Measurements from ENCODE around the gene AKAP11.

Gene AKAP11

DNA sequence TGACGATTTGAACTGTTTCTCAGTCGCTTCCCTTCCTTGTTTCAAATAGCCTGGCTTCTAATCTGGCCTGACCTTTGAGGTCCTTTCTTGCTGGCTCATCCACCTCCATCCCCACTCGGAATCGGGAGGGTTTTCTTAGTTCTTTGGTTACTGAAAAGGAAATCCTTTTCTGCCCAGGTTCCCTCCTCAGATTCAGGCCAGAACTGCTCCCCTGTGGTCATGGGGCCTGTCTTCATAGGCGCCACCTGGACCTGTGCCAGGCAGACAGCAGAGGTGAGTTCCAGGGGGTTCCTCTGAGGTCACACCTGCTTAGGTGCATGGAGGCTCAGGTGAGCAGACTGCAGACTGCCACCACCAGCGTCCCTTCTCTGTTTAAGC, 62.4 kb downstream of the AKAP11 start:
- no peak for DNase-seq

DNA sequence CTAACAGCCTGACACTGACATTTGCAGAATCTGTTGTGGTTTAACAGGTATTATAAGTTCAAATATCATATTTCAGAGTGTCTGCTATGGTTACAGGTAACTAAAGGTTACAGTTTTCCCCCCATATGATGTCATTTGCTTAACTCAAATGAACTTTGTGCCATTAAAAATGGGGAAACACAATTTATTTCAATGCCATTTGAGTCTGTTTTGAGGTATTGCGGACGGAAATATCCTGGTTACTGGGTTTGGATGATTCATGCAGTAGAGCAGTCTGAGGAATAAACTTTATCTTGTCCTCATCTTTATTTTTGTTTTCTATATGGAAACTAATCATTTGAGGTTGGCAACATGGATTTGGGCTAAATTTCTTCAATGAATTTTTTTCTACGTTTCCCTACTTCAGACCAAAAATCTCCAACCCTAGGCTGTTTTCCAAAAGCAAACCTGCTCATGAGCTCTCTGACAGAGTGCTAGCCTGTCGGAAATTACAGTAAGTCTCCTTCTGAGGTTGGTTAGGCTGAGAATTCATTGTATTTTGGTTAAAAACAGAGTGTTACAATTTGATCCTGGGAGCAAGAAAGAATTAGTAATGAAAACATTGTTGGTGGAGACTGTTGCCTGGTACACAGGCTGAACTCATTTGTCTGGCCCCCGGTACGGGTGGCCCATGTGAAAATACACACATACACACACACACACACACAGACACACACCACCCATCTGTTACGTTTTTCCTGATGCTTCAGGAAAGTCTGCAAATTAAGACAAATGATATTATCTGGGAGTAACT, 66.1 kb downstream of the AKAP11 start:
- DNase-seq = no peak

DNA sequence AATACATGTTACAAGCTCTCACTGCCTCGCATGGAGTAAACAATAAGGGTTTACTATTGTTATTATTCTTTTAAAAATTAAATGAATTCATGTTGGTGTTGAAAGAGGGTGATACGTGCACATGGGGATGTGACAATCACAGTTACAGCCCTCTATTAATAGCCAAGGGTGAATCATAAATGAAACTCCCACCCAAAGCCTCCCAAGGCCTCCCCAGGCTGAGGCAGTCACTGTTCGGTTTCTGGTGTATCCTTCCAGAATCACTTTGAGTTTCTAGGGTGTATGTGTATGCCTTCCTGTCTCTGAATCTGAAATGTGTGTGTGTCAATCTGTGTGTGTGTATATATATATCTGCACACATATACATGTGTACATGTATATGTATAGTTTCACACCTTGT, 73.4 kb downstream of the AKAP11 start:
- no peak for DNase-seq

DNA sequence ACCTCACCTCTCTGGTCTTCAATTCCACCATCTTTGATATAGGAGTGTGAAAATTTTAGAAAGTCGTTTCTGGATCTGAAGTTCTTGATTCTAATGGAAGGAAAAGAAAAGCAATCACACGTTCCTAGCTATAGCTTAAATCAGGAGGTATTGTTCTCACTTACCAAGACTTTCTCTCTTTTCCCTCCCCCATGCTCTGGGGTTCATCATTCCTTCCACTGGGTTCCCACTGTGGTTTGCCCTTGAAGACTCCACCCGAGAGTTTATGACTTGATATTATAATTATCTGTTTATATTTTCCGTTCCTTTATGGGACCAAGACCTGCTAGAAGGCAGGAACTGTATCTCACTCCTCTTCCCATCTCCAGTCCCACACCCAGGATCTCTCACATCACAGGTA, 76.6 kb downstream of the AKAP11 start:
- DNase-seq = no peak

DNA sequence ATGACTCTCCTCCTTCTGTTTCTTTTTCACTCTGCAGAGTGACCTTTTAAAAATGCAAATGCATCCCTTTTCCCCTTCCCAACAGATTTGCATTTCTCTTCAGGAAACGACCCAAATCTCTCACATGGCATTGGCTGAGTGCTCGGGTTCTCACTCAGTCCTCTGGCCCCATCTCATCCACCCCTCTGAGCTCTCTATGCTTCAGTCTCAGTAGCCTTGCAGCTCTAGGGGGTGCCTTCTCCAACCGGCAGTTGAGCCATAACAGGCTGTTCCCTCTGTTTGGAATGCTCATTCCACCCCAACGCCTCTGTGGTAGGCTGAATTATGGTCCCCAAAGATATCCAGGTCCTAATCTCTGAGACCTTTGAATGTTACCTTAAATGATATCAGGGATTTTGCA, 78.2 kb downstream of the AKAP11 start:
- DNase-seq = no peak

DNA sequence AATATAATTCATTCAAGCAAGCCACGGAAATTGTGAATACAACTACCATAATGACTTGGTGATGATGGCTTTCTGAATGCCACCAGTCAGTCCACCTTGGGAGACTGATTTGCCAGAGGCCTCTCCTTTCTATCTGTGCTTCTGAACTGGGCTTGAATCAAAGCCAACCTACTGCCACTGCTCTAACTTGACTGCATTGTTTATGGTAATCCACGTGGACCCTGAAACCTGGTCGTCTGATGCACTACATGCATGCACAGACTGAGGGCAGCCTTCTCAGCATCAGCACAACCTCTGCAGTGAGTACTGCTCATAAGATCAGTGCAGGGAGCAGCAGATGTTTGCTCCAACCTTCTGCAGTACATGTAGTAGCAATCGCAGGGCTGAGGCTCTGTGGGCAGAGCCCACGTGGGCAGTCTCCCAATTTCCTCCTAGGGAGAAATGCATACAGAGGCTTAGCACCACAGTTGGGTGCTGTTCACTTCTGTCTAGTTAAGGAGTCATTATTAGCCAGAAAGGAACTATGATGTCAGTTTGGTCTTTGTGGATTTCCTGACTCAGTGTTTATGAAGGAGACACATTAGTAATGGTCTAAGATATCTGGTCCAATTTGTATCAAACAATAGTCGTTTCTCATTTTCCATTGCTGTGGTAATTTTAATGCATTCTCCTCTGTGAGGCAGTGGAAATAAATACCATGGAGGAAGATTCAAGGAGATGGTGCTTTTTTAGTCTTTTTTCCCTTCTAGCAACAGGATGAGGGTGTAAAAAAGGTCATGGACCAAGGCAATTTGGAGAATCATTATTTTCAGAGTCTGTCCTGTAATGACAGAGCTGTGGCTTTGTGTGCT, 82.5 kb downstream of the AKAP11 start:
- DNase-seq = peak in 3 of 5 experiments; percentile 6 to 92 (median 20)

DNA sequence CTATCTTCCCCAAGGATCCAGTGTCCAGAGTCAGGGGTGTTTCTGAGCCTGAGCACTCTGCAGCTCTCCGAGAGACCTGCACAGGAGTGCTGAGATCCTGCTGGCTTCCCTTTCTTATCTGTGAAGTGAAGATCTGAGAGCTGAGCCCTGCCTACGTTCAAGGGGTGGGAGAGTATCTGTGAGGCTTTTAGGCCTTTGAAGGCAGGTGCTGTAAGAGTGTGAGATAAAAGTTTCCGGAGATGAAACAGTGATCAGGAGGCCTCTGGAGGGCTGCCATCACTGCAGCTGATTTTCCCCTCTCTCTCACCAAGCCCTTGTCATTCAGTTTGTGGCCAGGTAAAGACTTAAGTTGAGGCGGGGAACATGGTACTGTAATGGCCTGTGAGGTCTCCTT, 83.1 kb downstream of the AKAP11 start:
- peak in 4 of 5 experiments; percentile 34 to 87 (median 38) for DNase-seq

DNA sequence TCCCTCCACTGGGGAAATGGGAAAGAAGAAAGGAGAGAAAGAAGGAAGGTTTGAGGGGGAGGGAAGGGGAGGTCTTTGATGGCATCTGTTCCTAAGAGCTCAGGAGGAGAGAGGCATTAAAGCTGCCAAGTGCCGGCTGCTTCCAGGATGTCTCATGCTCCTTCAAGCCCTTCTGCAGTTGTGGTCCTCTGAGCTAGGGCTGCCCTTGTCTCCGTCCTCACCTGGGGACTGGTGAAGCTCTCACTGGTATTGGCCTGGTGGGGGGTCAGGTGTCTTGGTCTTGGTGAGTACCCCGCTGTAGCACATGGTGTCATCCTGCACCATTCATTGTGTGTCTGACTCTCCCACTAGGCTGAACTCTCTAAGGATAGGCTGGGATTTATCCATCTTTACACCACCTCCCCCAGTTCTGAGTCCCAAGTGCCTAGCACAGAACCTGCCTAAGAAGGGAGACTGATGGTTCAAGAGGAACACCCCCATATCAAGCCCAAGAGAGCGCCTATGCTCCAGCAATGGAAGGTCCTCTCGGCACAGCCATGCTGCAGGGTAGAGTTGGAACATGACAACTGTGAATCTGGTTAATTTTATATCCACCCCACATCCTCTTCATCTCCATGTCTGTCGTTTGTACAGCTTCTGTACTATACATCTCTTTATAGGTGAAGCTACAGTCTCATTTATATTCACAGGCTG, 83.7 kb downstream of the AKAP11 start:
- DNase-seq = peak in 1 of 5 experiments; percentile 30

DNA sequence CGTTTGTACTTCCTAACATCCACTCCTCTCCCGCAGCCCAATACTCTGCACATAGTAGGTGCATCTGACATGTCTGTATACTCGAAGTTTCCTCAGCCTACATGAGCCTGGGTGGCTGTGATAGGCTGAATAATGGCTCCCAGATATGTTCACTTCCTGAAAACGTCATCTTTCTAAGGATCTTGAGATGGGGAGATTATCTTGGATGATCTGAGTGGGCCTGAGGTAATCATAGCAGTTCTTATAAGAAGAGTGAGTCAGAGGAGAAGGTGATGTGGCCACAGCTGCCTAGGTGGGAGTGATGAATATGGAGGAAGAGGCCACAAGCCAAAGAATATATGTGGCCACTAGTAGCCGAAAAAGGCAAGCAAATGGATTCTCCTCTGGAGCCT, 84.2 kb downstream of the AKAP11 start:
- peak in 1 of 5 experiments; percentile 70 for DNase-seq

DNA sequence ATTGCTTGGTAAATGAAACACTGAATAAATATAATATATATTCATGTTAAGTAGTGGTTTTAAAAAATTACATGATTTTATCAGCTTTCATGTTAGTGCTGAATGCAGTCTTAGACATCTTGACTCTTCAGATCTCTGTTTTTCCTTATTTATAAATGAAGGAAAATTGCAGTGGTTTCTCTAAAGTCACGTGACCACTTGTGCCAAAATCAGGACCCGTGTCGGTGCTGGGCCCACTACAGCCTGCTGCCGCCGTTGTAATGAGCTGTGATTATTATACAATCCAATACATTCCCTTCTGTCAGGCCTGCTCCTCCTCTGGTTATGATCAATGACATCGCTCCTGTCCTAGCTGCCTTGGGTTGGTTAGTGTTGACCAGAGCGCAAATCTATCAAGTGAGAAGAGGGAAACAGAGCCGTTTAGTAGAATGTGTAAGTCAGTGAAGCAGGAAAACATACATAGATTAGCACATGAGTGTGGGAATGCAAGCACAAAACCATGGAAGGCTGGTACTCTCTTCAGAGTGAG, 88.2 kb downstream of the AKAP11 start:
- DNase-seq = no peak

DNA sequence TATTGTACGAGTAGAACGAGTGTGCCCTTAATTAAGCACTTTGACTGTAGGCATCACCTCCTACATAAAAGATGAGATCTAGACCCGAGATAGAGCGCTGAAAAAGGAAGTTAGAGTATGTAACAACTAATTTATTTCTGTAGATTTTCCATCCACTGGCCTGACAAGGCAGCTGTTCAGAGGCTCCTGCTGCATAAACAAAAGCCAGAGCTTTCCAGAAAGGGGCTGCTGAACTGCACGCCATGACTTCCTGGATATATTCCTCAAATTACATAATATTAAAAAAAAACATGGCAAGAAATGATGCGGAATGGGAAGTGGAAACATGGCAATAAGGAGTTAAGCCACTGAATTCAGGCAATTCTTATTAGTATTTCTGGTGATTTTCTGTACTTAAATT, 89.7 kb downstream of the AKAP11 start:
- peak in 1 of 5 experiments; percentile 49 for DNase-seq

DNA sequence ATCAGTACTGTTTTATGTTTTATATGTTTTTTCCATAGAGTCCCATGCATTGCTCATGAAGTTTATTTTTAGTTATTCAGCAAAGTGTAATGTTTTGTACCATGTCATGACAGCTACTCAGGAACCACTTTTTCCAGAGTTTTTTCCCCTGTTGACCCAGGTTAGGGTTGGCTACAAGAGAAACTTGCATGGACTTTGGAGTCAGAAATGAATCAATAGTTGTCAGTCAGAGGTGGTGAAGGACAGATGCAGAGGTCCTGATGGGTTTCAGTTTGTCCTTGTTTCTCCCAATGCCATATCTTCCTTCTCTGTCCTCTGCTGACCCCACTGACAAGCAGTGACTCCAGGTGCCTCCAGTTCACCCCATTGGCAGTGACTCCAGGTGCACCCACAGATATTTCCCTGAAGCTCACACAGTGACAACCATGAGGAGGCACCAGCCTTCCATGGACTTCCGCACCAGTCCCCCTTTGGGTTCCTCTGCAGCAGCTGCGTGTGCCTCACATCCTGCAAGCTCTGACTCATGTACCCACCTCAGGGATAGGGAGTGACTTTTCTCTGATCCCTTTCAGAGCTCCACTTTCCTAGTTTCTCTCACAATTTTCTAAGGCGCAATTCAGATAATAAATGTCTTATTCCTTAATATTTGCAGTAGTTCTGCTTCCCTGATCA, 92.1 kb downstream of the AKAP11 start:
- DNase-seq = no peak

DNA sequence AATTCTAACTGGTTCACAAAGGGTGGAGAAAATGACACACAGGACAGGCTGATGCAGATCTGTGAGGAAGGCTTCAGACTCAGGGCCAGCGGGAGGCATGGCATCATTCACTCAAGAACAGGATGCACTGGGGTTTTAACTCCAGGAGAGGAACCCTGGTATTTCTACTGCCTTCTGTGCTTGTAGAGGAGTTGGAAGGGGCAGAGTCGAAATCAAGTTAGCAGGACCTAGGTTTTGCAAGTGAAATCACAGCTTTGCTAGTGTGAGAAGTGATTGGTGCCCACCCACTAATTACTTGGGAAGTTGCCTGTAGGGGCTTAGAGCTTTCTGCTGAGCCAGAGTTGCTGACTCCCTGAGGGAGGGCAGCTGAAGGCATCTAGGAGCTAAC, 92.7 kb downstream of the AKAP11 start:
- DNase-seq = no peak

DNA sequence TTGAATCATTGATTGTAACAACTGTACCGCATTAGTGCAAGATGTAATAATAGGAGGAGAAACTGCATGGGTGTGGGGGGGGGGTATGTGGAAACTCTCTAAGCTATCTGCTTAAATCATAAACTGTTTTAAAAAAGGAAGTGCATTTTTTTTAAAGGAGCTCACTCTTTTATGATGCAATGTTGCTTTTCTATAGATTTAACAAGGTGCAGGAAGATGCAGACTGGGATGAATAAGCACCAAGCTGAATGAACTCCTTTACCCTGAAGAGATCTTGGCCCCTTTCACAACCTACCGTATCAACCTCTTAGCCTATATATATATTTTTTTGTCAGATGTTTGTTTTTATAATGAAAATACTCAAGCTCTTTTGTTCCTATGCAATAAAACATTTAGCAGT, 95.9 kb downstream of the AKAP11 start:
- DNase-seq = no peak

DNA sequence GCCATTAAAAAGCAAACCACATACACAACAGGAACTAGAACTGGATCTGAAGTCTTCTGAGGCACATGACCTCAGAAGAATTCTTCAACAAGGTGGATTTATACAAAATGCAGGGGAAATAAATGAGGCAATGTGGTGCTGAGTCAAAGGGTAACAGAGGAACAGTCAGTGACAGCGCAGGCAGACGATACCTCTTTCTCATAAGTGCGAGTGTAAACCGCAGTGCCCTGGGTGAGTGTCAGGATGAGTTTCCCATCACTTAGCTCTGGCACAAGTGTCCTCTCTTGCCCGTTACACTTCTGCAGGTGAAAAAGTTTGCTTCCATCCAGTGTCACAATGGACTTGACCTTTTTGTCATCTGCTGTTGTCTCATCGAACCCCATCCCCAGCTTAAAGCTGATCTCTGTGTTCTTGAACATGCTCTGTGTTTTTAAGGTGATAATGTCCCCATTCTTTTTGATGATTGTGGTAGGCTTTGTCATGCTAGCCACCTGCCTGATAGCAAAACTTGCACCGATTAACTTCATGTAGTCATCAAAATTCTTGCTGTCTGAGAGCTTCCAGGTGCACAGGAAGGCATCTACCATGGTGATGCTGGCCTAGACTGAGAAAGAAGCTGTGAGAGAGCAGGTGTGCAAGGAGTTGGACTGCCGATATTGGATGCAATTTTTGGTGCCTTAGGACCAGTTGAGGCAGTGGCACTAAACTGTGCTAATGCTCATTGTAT, 97.3 kb downstream of the AKAP11 start:
- DNase-seq = peak in 1 of 5 experiments; percentile 92

DNA sequence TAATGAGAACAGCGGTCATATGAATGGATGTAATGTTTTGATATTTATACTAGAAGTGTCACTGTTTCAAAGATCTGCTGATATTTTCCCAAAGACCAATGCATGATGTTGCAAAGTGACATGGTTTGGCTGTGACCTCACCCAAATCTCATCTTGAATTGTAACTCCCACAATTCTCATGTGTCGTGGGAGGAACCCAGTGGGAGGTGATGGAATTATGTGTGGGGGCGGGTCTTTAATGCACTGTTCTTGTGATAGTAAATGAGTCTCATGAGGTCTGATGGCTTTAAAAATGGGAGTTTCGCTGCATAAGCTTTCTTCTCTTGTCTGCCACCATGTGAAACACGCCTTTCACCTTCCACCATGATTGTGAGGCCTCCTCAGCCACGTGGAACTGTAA, 98.3 kb downstream of the AKAP11 start:
- DNase-seq = no peak
